ENCODE measurements around the gene COLEC11.
"Not testable (repeated sequence)": the region's sequence is repeated elsewhere in the genome, so short reads cannot be mapped to it uniquely, and the experiment has no call there.

Gene COLEC11

DNA sequence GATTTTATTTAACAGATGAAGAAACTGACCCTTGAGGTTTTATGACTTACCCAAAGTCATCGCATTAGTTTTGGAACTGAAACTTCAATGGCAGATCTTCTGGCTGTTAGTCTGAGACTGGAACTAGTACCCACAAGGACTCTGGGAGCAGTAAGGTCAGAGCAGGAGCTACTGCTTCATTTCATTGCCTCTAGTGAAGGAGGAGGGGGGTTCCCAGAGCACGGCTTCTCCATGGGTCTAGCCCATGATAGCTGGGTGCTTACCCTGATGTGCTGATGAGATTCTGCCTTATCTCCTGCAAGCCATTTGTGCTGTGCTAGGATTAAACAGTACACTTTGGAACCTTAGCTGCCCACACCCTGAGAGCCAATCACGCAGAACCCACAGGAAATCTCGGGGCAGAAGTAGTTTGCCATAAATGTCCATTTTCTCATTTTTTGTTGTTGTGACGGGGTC lies 31.4 kb upstream of the COLEC11 start:
- TF ChIP-seq CTCF (IDR thresholded peaks at IDR 0.05; ENCODE audit: control insufficient read depth, extremely low read depth, insufficient read depth) = no peak
- no peak for DNase-seq (ENCODE audit: low read depth)

GRCh38 chr2:3565117-3565516 lies 29.8 kb upstream of the COLEC11 start:
- no peak for DNase-seq (ENCODE audit: low read depth)
- no peak overlapping the region for H3K4me3 ChIP-seq (ENCODE audit: low read depth, low read length)
- no peak for TF ChIP-seq CTCF (IDR thresholded peaks at IDR 0.05; ENCODE audit: control insufficient read depth, extremely low read depth, insufficient read depth)

More for the DNA sequence above, 31.4 kb upstream of the COLEC11 start:
- no peak overlapping the region for H3K4me3 ChIP-seq (ENCODE audit: low read depth, low read length)

DNA sequence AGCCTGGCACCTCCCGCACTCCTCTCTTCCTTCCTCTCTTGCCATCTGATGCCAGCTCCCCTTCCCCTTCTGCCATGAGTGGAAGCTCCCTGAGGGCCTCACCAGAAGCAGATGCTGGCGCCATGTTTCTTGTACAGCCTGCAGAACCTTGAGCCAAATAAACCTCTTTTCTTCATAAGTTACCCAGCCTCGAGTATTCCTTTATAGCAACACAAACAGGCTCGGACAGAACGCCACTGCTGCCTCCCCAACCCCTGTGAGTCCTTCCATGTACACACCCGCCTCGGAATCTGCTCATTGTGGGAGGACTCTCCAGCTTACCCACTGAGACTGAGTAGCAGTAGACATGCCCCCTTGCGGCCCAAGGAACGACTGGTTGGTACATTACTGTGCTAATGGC lies 28.1 kb upstream of the COLEC11 start:
- H3K4me3 ChIP-seq (ENCODE audit: low read depth, low read length) = no peak overlapping the region
- TF ChIP-seq CTCF (IDR thresholded peaks at IDR 0.05; ENCODE audit: control insufficient read depth, extremely low read depth, insufficient read depth) = no peak
- no peak for DNase-seq (ENCODE audit: low read depth)

GRCh38 chr2:3569656-3570055 lies 25.3 kb upstream of the COLEC11 start:
- DNase-seq (ENCODE audit: low read depth); H3K4me3 ChIP-seq (ENCODE audit: low read depth, low read length): not testable (repeated sequence)

DNA sequence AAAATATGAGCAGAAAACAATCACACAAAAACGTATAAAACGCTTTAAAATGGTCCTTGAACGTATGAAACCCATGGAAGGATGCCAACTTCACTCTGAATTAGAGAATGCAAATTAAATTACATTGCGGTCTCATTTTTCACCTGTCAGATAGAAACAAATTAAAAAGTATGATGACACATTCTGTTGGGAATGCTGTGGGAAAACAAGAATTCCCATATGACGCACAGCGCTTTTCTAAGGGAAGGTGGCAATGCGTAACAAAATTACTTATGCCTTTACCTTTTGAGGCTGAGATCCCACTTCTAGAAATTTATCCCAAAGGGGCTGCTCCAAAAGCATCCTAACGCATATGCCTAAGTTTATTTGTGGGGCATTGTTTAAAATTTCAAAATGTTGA lies 23.6 kb upstream of the COLEC11 start:
- no peak for TF ChIP-seq CTCF (IDR thresholded peaks at IDR 0.05; ENCODE audit: control insufficient read depth, extremely low read depth, insufficient read depth)
- no peak for DNase-seq (ENCODE audit: low read depth)
- no peak overlapping the region for H3K4me3 ChIP-seq (ENCODE audit: low read depth, low read length)

GRCh38 chr2:3572620-3573019 lies 22.3 kb upstream of the COLEC11 start:
- no peak for TF ChIP-seq CTCF (IDR thresholded peaks at IDR 0.05; ENCODE audit: control insufficient read depth, extremely low read depth, insufficient read depth)
- DNase-seq (ENCODE audit: low read depth) = no peak
- no peak overlapping the region for H3K4me3 ChIP-seq (ENCODE audit: low read depth, low read length)

DNA sequence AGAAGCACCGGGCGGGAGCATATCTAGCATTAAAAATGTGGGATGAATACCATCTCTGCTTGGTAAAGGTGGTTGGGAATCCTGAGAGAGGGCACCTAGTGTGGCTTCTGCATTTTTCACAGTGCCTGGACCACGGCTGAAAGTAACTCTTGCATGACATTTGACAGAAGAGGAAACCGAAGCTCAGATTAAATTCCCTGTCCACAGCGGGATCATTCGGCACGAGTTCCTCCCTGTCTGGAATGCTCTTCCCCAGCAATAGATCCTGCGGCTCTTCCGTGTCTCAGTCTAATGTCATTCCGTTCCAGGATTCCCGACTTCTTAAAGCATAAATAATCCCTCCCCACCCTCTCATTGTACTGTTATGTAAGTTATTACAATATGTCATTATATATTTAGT lies 20.8 kb upstream of the COLEC11 start:
- TF ChIP-seq CTCF (IDR thresholded peaks at IDR 0.05; ENCODE audit: control insufficient read depth, extremely low read depth, insufficient read depth) = no peak
- DNase-seq (ENCODE audit: low read depth) = no peak
- H3K4me3 ChIP-seq (ENCODE audit: low read depth, low read length) = peak overlapping the region; percentile 92
